ENCODE data around the gene BAG5.

DNA sequence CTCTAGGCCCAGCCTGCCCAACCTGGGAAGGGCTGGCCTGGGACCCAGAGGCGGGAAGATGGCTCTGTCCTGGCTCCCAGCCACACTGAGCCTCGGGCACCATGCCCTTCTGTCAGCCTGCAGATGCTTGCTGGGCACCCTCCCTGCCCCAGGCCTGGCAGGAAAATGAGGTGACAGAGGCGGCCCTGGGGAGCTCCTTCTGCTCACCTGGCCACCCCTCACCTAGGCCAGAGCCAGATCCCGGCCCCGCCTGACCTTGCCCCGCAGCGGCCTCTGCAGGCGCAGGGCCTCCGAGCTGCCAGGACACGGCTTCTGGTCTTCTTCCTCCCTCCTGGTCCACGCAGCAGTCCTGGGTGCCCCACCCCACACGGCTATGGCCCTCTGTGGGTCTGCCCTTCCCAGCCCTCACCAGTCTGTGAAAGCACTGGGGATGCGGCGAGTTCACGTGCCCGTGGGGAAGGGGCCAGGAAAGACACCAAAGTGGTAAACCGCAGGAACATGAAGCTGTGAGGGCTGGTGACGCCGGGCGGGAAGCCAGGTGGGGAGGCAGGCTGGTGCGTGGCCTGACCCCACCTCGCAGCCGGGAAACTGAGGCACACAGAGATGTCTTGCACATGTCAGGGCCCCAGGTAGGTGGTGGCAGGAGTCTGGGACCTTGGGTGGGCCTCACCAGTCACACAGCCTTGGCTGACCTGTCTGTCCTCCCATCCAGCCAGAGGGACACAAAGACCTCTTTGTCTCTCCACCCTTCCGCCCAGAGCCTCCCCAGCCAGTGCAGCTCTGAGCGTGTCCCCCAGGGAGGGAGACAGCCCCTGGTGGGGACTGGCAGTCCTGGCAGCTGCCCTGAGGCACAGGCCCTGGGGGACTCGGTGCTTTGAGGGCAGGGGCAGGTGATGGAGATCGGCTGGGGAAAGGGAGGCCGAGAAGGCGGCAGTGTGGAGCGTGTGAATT lies 12.8 kb downstream of the BAG5 start:
- TF ChIP-seq GATA2 (IDR thresholded peaks at IDR 0.05; ENCODE audit: low read depth, low read length), result no peak
- no peak for TF ChIP-seq GATA3 (IDR thresholded peaks at IDR 0.05; ENCODE audit: low read depth, low read length)

Measured in SH-SY5Y (cell line).